ENCODE results near the gene PAQR8.
"Not testable (repeated sequence)": the region's sequence is repeated elsewhere in the genome, so short reads cannot be mapped to it uniquely, and the experiment has no call there.

The PAQR8 gene

DNA sequence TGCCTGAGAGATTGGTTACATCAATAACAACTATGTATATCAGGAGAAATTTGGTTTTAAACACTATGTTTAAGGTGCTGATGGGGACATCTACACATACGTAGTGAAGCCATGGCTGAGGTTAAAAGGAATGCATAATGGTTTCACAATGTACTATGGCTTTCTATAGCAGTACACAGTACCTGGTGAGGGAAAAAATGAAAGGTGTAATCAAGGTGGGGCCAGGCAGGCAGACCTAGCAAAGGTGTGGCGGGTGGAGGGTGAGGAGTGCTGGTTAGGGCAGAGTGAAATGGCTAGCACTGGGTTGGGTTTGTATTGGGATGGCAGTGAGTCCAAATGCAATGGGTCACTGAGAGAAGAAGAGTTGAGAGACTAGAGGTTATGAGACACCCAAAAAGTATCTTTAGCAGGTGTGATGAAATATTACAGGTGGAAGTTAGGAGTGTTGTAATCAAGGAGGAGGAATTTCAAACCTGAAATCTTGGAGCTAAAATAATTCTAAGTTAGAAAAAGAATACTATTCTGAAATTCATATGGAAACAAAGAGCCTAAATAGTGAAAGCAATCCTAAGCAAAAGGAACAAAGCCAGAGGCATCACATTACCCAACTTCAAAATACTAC lies 22.3 kb downstream of the PAQR8 start:
- Histone ChIP-seq H3K79me2 (ENCODE audit: low read length) (no peaks in the 10 kb centered on the region), H3K9me2 (replicated peaks; ENCODE audit: insufficient read depth, low read length) (no peaks in the 10 kb centered on the region), H3F3A (ENCODE audit: insufficient read depth, low read length) (peaks cover 9% of the 10 kb centered on the region), H3K9me3 (replicated peaks; ENCODE audit: insufficient read depth, low read length) (no peaks in the 10 kb centered on the region), H2AFZ (ENCODE audit: low read length) (no peak overlapping the region), H3K4me2 (ENCODE audit: low read depth, low read length) (peak overlapping the region; percentile 11; the same call in 1 of the 2 replicates), H4K20me1 (ENCODE audit: insufficient read depth, low read length) (no peaks in the 10 kb centered on the region), H3K27me3 (replicated peaks; ENCODE audit: insufficient read depth, low read length) (no peaks in the 10 kb centered on the region), H3K27ac (ENCODE audit: low read length) (no peak overlapping the region; the same call in 1 of the 2 replicates), H3K9ac (ENCODE audit: low read length) (no peak overlapping the region), H3K4me1 (ENCODE audit: low read length) (peaks cover 20% of the 10 kb centered on the region), H3K4me3 (ENCODE audit: low read length) (no peak overlapping the region), H3K36me3 (replicated peaks; ENCODE audit: insufficient read depth, low read length) (no peaks in the 10 kb centered on the region)
- TF ChIP-seq EZH2 (optimal IDR thresholded peaks at IDR 0.05; ENCODE audit: low read depth, low read length) (no peak), EZH2phosphoT487 (IDR thresholded peaks at IDR 0.05; ENCODE audit: low read length) (no peak)
- TF ChIP-seq, protein P1, sequence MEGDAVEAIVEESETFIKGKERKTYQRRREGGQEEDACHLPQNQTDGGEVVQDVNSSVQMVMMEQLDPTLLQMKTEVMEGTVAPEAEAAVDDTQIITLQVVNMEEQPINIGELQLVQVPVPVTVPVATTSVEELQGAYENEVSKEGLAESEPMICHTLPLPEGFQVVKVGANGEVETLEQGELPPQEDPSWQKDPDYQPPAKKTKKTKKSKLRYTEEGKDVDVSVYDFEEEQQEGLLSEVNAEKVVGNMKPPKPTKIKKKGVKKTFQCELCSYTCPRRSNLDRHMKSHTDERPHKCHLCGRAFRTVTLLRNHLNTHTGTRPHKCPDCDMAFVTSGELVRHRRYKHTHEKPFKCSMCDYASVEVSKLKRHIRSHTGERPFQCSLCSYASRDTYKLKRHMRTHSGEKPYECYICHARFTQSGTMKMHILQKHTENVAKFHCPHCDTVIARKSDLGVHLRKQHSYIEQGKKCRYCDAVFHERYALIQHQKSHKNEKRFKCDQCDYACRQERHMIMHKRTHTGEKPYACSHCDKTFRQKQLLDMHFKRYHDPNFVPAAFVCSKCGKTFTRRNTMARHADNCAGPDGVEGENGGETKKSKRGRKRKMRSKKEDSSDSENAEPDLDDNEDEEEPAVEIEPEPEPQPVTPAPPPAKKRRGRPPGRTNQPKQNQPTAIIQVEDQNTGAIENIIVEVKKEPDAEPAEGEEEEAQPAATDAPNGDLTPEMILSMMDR (IDR thresholded peaks at IDR 0.05; ENCODE audit: low read length) = no peak
- DNase-seq = peak; percentile 50

DNA sequence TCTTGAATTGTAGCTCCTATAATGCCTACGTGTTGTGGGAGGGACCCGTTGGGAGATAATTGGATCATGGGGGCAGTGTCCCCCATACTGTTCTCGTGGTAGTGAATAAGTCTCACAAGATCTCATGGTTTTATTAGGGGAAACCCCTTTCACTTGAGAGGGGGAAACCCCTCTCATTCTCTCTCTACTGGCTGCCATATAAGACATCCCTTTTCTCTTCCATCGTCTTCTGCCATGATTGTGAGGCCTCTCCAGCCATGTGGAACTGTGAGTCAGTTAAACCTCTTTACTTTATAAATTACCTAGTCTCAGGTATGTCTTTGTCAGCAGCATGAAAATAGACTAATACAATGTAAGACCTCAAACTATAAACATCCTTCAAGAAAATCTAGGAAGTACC lies 23.1 kb downstream of the PAQR8 start:
- Histone ChIP-seq H3K9ac (ENCODE audit: low read length) (no peak overlapping the region), H3K4me1 (ENCODE audit: low read length) (peaks cover 28% of the 10 kb centered on the region), H3K79me2 (ENCODE audit: low read length) (no peaks in the 10 kb centered on the region), H3K4me2 (ENCODE audit: low read depth, low read length) (no peak overlapping the region), H3K9me2 (replicated peaks; ENCODE audit: insufficient read depth, low read length) (no peaks in the 10 kb centered on the region), H3K36me3 (replicated peaks; ENCODE audit: insufficient read depth, low read length) (no peaks in the 10 kb centered on the region), H3F3A (ENCODE audit: insufficient read depth, low read length) (peaks cover 17% of the 10 kb centered on the region), H4K20me1 (ENCODE audit: insufficient read depth, low read length) (no peaks in the 10 kb centered on the region), H2AFZ (ENCODE audit: low read length) (no peak overlapping the region), H3K27me3 (replicated peaks; ENCODE audit: insufficient read depth, low read length) (no peaks in the 10 kb centered on the region), H3K9me3 (replicated peaks; ENCODE audit: insufficient read depth, low read length) (no peaks in the 10 kb centered on the region), H3K27ac (ENCODE audit: low read length) (no peak overlapping the region), H3K4me3 (ENCODE audit: low read length) (no peak overlapping the region)
- DNase-seq = no peak
- TF ChIP-seq, protein P1 (IDR thresholded peaks at IDR 0.05; ENCODE audit: low read length) = no peak
- TF ChIP-seq EZH2 (optimal IDR thresholded peaks at IDR 0.05; ENCODE audit: low read depth, low read length) (no peak), EZH2phosphoT487 (IDR thresholded peaks at IDR 0.05; ENCODE audit: low read length) (no peak)

DNA sequence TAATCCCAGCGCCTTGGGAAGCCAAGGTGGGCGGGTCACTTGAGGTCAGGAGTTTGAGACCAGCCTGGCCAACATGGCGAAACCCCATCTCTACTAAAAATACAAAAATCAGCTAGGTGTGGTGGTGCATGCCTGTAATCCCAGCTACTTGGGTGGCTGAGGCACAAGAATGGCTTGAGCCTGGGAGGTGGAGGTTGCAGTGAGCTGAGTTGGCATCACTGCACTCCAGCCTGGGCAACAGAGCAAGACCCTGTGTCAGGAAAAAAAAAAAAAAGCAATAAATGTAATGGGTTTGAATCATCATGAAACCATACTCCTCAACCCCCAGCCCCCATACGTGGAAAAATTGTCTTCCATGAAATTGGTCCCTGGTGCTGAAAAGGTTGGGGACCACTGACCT lies 26.2 kb downstream of the PAQR8 start:
- H3K27ac ChIP-seq (ENCODE audit: low read length); H3K27me3 ChIP-seq (replicated peaks; ENCODE audit: insufficient read depth, low read length); H3K9me3 ChIP-seq (replicated peaks; ENCODE audit: insufficient read depth, low read length); H2AFZ ChIP-seq (ENCODE audit: low read length); H3K4me3 ChIP-seq (ENCODE audit: low read length); H3K79me2 ChIP-seq (ENCODE audit: low read length); H3K9me2 ChIP-seq (replicated peaks; ENCODE audit: insufficient read depth, low read length); H3K36me3 ChIP-seq (replicated peaks; ENCODE audit: insufficient read depth, low read length); DNase-seq; H3K4me2 ChIP-seq (ENCODE audit: low read depth, low read length); H4K20me1 ChIP-seq (ENCODE audit: insufficient read depth, low read length); H3K9ac ChIP-seq (ENCODE audit: low read length): not testable (repeated sequence)
- peaks cover 27% of the 10 kb centered on the region for H3F3A ChIP-seq (ENCODE audit: insufficient read depth, low read length)
- peaks cover 41% of the 10 kb centered on the region for H3K4me1 ChIP-seq (ENCODE audit: low read length)

DNA sequence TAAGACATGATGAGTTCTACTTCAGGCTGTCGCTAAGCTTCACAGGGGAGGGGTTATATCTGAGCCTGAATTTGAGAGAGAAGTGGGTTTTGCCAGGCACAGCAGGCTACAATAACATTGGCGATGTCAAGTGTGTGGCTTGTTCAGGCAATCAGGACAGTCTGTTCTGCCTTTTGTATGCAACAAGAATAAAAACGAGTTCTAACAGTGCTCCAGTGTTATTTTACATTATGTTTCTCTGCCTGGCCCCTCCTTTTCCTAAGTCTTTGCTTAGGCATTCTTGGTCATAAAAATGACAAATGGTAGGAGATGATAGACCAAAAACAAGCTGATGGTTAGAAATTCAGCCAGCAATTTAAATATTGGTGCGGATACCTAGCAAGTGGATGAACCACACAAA lies 26.8 kb downstream of the PAQR8 start:
- Histone ChIP-seq H2AFZ (ENCODE audit: low read length) (no peak overlapping the region), H3F3A (ENCODE audit: insufficient read depth, low read length) (peaks cover 30% of the 10 kb centered on the region), H3K36me3 (replicated peaks; ENCODE audit: insufficient read depth, low read length) (no peaks in the 10 kb centered on the region), H3K27ac (ENCODE audit: low read length) (0 out of 2 replicates have a peak overlapping the region, but pooled peaks have one; percentile 95), H3K79me2 (ENCODE audit: low read length) (no peaks in the 10 kb centered on the region), H3K9me3 (replicated peaks; ENCODE audit: insufficient read depth, low read length) (no peaks in the 10 kb centered on the region), H3K27me3 (replicated peaks; ENCODE audit: insufficient read depth, low read length) (no peaks in the 10 kb centered on the region), H3K9ac (ENCODE audit: low read length) (no peak overlapping the region), H4K20me1 (ENCODE audit: insufficient read depth, low read length) (no peaks in the 10 kb centered on the region), H3K9me2 (replicated peaks; ENCODE audit: insufficient read depth, low read length) (no peaks in the 10 kb centered on the region), H3K4me1 (ENCODE audit: low read length) (peaks cover 42% of the 10 kb centered on the region), H3K4me2 (ENCODE audit: low read depth, low read length) (no peak overlapping the region), H3K4me3 (ENCODE audit: low read length) (no peak overlapping the region)
- no peak for DNase-seq
- TF ChIP-seq EZH2phosphoT487 (IDR thresholded peaks at IDR 0.05; ENCODE audit: low read length) = no peak
- TF ChIP-seq, protein P1 (IDR thresholded peaks at IDR 0.05; ENCODE audit: low read length) = no peak
